Aorta (tissue), 5 donors: ENCODE data around the gene ADRA1B. TPM values are rescaled to one million over a fixed set of nuclear protein-coding genes. Genes with fewer than 3 reads are reported as not detected.

ENCODE experiments used
- ATAC-seq: fragments of 200-7000 bp; cut with Tn5 transposase; one replicate; pipeline ENCODE4 v1.9.1; 2022; ENCODE audit warnings: moderate library complexity; ENCODE audit not compliant: low FRiP score
- DNase-seq, 2 donors: peaks; one replicate each; pipeline ENCODE4 v3.0.0-alpha.2; 2020
- H3K27ac ChIP-seq, 2 donors: one replicate each; pipeline ENCODE4 v1.5.1; 2013; ENCODE audit warnings: low read length in 2 of 2, mild to moderate bottlenecking in 2 of 2, moderate library complexity in 2 of 2, control low read depth in 1 of 2, inconsistent platforms in 1 of 2, low read depth in 1 of 2
- H3K27me3 ChIP-seq, 2 donors: one replicate each; pipeline ENCODE4 v1.6.1; 2013; ENCODE audit warnings: control low read depth in 1 of 2, low read length in 1 of 2, mild to moderate bottlenecking in 1 of 2, moderate library complexity in 1 of 2; ENCODE audit not compliant: insufficient read depth in 2 of 2, control insufficient read depth in 1 of 2
- H3K36me3 ChIP-seq, 2 donors: one replicate each; pipeline ENCODE4 v1.6.1; 2013; ENCODE audit warnings: control low read depth in 1 of 2, low read length in 1 of 2, mild to moderate bottlenecking in 1 of 2; ENCODE audit not compliant: insufficient read depth in 2 of 2, control insufficient read depth in 1 of 2
- H3K4me1 ChIP-seq, 2 donors: one replicate each; pipeline ENCODE4 v1.6.1; 2013; ENCODE audit warnings: low read length in 2 of 2, control low read depth in 1 of 2, mild to moderate bottlenecking in 1 of 2, moderate library complexity in 1 of 2; ENCODE audit not compliant: insufficient read depth in 2 of 2, control insufficient read depth in 1 of 2
- H3K4me3 ChIP-seq, 2 donors: one replicate each; pipeline ENCODE4 v1.5.1; 2013; ENCODE audit warnings: low read length in 2 of 2, control low read depth in 1 of 2, mild to moderate bottlenecking in 1 of 2
- H3K9me3 ChIP-seq: one replicate; pipeline ENCODE4 v1.6.1; 2013; ENCODE audit warnings: mild to moderate bottlenecking, low read length; ENCODE audit not compliant: control insufficient read depth
- WGBS, 2 donors: extraction: QIAGEN DNeasy Blood & Tissue Kit; methylation state at CpG; one replicate each; pipeline ENCODE4 v1.1.7; 2013; 5-methylcytosine and 5-hydroxymethylcytosine counted together
- intact Hi-C, 2 donors: fragments of 100-400 bp; cut with DNase I; formaldehyde crosslinking; loops; one replicate each; pipeline versions ENCODE4 v1.14.2 to v1.15.0; 2022
- polyA plus RNA-seq, 2 donors: library from polyadenylated mRNA; stranded (reverse); fragments of 200-250 nt; gene quantifications; one replicate each; pipeline ENCODE4 v1.2.3, GENCODE V29; 2013
- total RNA-seq, 2 donors: library from RNA; stranded (reverse); fragmentation: NEBNext Ultra II Directional; extraction: Animal tissue kit (Norgen Biotek cat#: 25700); gene quantifications; one replicate each; pipeline ENCODE4 v1.2.1, GENCODE V29; 2021
- donor health status: healthy with polysubstance abuse.
- donor health status: Bipolar disorder and iron deficiency.
- donor health status: DM: no; HTN: no; CAD: no.
- donor health status: DM: no; HTN: no; CAD: no.
- donor health status: DM: yes; HTN: yes; CAD: no.

Gene ADRA1B
- total and polyA plus RNA-seq, 4 donors, result 3.8 to 16.0 (median 6.7) TPM

DNA sequence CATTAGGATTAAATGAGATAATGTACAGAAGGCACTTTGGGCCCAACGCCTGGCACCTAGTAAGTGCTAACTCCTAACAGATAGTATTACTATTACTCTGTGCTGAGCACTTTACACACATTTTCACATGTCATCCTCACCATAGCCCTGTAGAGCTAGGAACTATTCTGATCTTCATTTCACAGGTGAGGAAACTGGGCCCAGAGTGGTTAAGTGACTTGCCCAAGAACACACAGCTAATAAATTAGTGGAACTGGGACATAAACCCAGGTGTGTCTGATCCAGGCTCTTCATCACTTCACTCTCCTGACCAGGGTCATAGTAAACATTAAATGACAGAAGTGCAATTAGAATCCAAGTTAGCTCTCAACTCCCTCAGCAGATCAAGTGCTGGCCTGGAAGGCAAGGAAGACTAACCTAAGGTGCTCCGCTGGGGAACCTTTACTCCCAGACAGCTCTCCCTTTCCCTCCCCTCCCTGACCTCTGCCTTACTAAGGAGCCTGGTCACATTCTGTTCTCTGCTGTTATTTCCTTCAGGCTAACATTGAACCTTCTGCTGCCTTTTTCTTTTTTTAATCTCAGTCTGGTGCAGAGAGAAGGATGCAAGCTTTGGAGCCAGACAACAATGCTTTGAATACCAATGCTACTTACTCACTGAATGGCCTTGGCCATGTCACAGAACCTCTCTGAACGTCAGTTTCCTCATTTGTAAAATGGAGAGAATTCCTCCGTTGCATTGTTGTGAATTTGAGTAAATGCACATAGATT is 4.1 kb upstream of the ADRA1B start:
- ATAC-seq, result no peak
- peaks cover 0 to 2% of the 10 kb centered on the region in 2 donors for H3K27me3 ChIP-seq

DNA sequence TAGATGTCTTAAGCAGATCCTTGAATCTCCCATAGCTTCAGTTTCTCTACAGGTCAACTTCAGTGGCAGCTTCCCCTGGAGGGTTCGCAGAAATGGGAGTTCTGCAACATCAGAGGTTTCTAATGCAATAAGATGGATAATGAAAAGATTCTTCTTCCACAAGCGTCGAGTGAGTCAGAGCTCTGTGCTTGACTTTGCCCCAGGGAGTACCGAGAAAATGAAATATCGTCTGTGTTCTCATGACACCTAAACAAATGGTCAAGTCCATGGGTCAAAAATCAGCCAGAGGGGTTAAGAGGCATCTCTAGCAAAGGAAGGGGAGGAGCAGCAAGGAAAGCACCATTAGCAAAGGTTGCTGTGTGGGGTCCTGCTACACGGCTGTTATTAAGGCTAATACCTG is 3.2 kb upstream of the ADRA1B start:
- Histone ChIP-seq H3K27ac (peak overlapping the region in 1 of 2 donors; percentile 91), H3K36me3 (no peaks in the 10 kb centered on the region), H3K9me3 (no peaks in the 10 kb centered on the region), H3K4me1 (peaks cover 9 to 11% of the 10 kb centered on the region in 2 donors), H3K27me3 (peaks cover 0 to under 1% of the 10 kb centered on the region in 2 donors), H3K4me3 (no peak overlapping the region)
- intact Hi-C loops, result loop anchor here (5.0 to 10.0 kb wide), 3 partner anchors 131 to 308 kb away; no protein-coding TSS in a partner anchor
- DNase-seq, result no peak
- WGBS, 2 donors, result 42 to 46% methylated on average over 6 of the region's 6 CpGs
- ATAC-seq, result no peak

More for the DNA sequence above, 4.1 kb upstream of the ADRA1B start:
- no peaks in the 10 kb centered on the region for H3K36me3 ChIP-seq
- H3K27ac ChIP-seq, result peak overlapping the region; percentile 80 to 97
- WGBS, 2 donors, result 33 to 37% methylated on average over 4 of the region's 4 CpGs
- intact Hi-C loops, result loop anchor here (5.0 to 10.0 kb wide), 3 partner anchors 130 to 307 kb away; no protein-coding TSS in a partner anchor
- no peaks in the 10 kb centered on the region for H3K9me3 ChIP-seq
- H3K4me1 ChIP-seq, result peaks cover 9 to 11% of the 10 kb centered on the region in 2 donors
- no peak for DNase-seq
- no peak overlapping the region for H3K4me3 ChIP-seq

DNA sequence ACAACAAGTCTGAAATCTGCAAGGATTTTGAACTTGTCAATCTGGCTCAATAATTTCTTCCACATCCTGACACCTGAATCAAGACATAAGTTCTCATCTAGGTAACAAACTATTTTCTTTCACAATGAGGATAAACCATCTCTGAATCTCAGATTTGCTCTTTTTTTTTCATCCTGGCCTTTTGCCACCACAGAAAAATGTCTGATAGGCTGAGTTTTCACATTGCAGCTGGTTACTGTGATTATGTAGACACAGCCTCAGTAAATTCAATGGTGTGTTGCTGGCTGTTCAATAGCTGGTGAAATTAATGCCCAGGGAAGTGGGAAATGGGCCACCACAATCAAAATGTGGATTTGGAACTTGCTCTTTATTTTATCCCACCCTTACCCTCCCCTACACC is 2.8 kb upstream of the ADRA1B start:
- Histone ChIP-seq H3K4me1 (peaks cover 9 to 11% of the 10 kb centered on the region in 2 donors), H3K27me3 (no peaks in the 10 kb centered on the region)
- ATAC-seq, result no peak

GRCh38 chr5:159916841-159917761 is 819 bp downstream of the ADRA1B start:
- peak overlapping the region; percentile 24 to 75 for H3K27ac ChIP-seq
- intact Hi-C loops, result loop anchor here (2.0 to 10.0 kb wide), 8 partner anchors 55 to 475 kb away; no protein-coding TSS in a partner anchor
- peaks cover 5 to 9% of the 10 kb centered on the region in 2 donors for H3K4me1 ChIP-seq
- H3K4me3 ChIP-seq, result peak overlapping the region; percentile 51 to 80
- H3K27me3 ChIP-seq, result no peaks in the 10 kb centered on the region
- ATAC-seq, result no peak
- no peaks in the 10 kb centered on the region for H3K9me3 ChIP-seq
- H3K36me3 ChIP-seq, result no peaks in the 10 kb centered on the region
- WGBS, 2 donors, result 87 to 88% methylated on average over 36 of the region's 36 CpGs
- no peak for DNase-seq

More for the DNA sequence above, 2.8 kb upstream of the ADRA1B start:
- peak overlapping the region in 1 of 2 donors; percentile 91 for H3K27ac ChIP-seq
- no peak overlapping the region for H3K4me3 ChIP-seq
- no peak for DNase-seq
- no peaks in the 10 kb centered on the region for H3K9me3 ChIP-seq
- intact Hi-C loops, result loop anchor here (5.0 to 10.0 kb wide), 3 partner anchors 131 to 309 kb away; no protein-coding TSS in a partner anchor
- no peaks in the 10 kb centered on the region for H3K36me3 ChIP-seq

- WGBS, 2 donors, result 49 to 64% methylated on average over 10 of the region's 10 CpGs
- H3K4me3 ChIP-seq, result peak overlapping the region; percentile 49 to 80
- H3K27me3 ChIP-seq, result no peaks in the 10 kb centered on the region
- no peaks in the 10 kb centered on the region for H3K9me3 ChIP-seq
- intact Hi-C loops, result loop anchor here (2.0 to 10.0 kb wide), 8 partner anchors 54 to 476 kb away; no protein-coding TSS in a partner anchor
- DNase-seq (no peak), ATAC-seq (no peak)
- H3K27ac ChIP-seq, result peak overlapping the region in 1 of 2 donors; percentile 75
- no peaks in the 10 kb centered on the region for H3K36me3 ChIP-seq
- peaks cover 5 to 6% of the 10 kb centered on the region in 2 donors for H3K4me1 ChIP-seq
Observed at GRCh38 chr5:159917994-159918393, 1.7 kb downstream of the ADRA1B start.

DNA sequence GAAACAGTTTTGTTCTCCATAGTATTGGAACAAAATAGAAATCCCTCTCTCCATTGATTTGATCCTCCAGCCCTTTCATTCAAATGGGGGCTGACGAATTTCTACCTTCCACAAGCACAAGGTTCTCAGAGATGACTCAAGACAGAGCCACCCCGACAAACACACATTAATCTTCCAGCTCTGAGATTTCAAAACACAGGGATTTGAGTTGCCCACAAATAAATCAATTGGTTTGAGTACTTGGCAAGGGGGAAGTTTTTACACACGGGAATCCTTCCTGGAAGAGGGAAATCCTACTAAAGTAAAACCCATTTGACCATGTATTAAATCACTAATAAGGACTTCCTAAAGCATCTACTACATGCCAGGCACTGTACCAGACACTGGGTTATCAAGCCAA is 5.4 kb downstream of the ADRA1B start:
- Histone ChIP-seq H3K27me3 (no peaks in the 10 kb centered on the region), H3K27ac (no peak overlapping the region)
- intact Hi-C loops, result no loop called here

DNA sequence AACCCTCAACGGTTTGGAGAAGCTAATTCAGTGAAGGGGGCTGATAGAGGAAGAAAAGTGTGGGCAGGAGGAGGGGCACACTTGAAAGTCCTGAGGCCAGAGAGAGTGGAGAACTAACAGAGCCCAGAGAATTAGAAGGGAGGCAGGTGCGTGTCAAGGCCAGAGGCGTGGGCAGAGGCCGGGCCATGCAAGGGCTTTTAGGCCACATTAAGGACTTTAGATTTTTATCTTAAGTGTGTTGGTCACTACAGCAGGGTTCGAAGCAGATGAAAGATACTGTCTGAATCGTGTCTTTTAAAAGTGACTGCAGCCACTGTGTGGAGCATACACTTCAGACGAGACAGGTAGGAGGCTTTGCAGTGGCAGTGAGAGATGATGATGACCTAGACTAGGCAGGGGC is 6.7 kb downstream of the ADRA1B start:
- intact Hi-C loops, result no loop called here
- H3K27me3 ChIP-seq, result no peaks in the 10 kb centered on the region
- ATAC-seq (peak; percentile 12), DNase-seq (no peak)
- H3K36me3 ChIP-seq, result peaks cover 0 to 3% of the 10 kb centered on the region in 2 donors
- H3K4me3 ChIP-seq, result no peak overlapping the region
- H3K27ac ChIP-seq, result no peak overlapping the region
- H3K4me1 ChIP-seq, result peaks cover 0 to 1% of the 10 kb centered on the region in 2 donors
- WGBS, 2 donors, result 77 to 89% methylated on average over 7 of the region's 7 CpGs
- H3K9me3 ChIP-seq, result no peaks in the 10 kb centered on the region

More for the DNA sequence above, 5.4 kb downstream of the ADRA1B start:
- no peak overlapping the region for H3K4me3 ChIP-seq
- 64 to 77% methylated on average over 3 of the region's 3 CpGs for WGBS, 2 donors
- peaks cover 0 to 1% of the 10 kb centered on the region in 2 donors for H3K4me1 ChIP-seq
- H3K9me3 ChIP-seq, result no peaks in the 10 kb centered on the region
- DNase-seq (no peak), ATAC-seq (no peak)
- peaks cover 0 to 3% of the 10 kb centered on the region in 2 donors for H3K36me3 ChIP-seq

GRCh38 chr5:159928122-159928909 is 12.0 kb downstream of the ADRA1B start:
- peak; percentile 36 for ATAC-seq
- H3K4me3 ChIP-seq, result no peak overlapping the region
- intact Hi-C loops, result no loop called here
- DNase-seq, result peak in 1 of 2 donors; percentile 59
- no peaks in the 10 kb centered on the region for H3K27me3 ChIP-seq
- H3K27ac ChIP-seq, result no peak overlapping the region
- 35 to 38% methylated on average over 12 of the region's 12 CpGs for WGBS, 2 donors
- no peaks in the 10 kb centered on the region for H3K9me3 ChIP-seq
- peaks cover 0 to 3% of the 10 kb centered on the region in 2 donors for H3K36me3 ChIP-seq
- no peaks in the 10 kb centered on the region for H3K4me1 ChIP-seq
